ENCODE results near the gene TPI1.

DNA sequence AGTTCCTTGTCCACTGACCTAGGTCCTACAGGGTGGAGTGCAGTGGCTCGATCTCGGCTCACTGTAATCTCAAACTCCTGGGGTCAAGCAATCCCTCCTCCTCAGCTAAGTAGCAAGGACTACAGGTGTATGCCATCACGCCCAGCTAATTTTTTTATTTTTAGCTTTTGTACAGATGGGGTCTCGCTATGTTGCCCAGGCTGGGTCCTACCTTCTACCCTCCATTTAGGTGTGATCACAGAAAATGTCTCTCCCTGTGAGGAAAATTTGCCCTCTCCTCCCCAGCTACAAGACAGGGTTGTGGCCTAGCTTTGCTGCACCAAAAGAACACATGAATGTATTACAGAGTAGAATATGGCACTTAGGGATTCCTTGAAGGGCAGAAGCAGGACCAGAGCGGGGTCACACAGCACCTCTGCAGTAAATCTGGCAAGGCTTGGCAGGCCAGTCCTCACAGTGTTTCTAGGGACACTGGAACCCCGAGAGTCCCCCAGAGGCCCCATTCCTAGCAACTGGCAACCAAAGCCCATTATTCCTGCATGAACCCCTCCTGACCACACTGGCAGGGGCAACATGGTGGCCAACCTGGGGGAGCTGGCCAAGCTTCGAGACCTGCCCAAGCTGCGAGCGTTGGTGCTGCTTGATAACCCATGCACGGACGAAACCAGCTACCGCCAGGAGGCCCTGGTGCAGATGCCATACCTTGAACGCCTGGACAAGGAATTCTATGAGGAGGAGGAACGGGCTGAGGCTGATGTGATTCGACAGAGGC, 45.0 kb downstream of the TPI1 start:
- TF ChIP-seq, protein P1, sequence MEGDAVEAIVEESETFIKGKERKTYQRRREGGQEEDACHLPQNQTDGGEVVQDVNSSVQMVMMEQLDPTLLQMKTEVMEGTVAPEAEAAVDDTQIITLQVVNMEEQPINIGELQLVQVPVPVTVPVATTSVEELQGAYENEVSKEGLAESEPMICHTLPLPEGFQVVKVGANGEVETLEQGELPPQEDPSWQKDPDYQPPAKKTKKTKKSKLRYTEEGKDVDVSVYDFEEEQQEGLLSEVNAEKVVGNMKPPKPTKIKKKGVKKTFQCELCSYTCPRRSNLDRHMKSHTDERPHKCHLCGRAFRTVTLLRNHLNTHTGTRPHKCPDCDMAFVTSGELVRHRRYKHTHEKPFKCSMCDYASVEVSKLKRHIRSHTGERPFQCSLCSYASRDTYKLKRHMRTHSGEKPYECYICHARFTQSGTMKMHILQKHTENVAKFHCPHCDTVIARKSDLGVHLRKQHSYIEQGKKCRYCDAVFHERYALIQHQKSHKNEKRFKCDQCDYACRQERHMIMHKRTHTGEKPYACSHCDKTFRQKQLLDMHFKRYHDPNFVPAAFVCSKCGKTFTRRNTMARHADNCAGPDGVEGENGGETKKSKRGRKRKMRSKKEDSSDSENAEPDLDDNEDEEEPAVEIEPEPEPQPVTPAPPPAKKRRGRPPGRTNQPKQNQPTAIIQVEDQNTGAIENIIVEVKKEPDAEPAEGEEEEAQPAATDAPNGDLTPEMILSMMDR (IDR thresholded peaks at IDR 0.05 in 4 of 5, conservative IDR thresholded peaks at IDR 0.05 in 1 of 5) = no peak
- no peak for TF ChIP-seq POLR2A (IDR thresholded peaks at IDR 0.05)
